A204.1 (cell line): ENCODE data around the gene CACNA1C.

Source experiments
- FAIRE-seq: peaks from 2 replicates; lab custom pipeline; 2012; peaks lifted over from hg19 to GRCh38; lab: Jason Lieb, UNC

The CACNA1C gene

DNA sequence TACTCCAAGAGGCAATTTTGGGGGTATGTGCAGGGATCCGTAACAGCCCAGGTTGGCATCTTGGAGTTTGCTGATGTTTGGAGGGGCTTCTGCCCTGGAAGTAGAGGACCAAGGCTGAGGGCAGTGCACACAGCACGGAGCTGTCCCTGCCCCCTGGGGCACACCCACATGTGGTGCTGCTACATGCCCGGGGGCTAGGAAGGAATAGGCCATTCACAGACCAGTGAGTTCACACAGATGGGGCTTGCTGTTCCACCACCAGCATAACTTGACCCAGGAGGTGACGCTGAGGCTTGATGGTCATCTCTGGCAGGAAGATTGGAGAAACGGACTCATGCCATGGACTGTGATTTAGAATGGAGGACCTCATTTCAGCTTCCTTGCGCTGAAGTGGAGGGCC, 510.9 kb downstream of the CACNA1C start:
- no peak for FAIRE-seq

DNA sequence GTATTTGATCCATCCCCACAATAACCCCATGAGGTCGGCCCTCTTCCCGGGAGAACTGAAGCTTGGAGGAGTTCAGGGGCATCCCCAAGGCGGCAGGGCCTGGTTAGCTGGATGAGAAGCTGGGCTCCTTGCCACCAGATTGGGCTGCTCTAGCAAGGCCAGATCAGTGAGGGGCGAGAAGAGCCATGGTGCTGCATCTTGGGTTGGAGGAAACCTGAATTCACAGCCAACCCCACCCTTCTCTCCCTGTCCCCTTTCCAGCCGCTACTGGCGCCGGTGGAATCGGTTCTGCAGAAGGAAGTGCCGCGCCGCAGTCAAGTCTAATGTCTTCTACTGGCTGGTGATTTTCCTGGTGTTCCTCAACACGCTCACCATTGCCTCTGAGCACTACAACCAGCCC, 513.4 kb downstream of the CACNA1C start:
- no peak for FAIRE-seq

DNA sequence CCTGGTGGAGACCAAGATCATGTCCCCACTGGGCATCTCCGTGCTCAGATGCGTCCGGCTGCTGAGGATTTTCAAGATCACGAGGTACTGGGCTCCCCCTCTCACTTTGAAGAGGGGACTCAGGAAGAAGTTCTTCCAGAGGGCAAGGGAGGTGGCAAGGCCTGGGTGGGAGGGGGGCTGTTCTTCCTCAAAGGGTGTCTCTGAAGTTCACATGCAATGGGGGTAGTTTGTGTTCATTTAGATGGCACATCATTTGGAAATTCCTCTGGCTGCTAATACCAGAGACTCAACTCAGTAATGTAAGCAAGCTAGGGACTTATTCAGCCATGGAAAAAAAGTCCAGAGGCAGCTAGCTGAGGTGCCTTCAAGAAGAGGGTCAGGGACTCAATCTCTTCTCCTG, 514.9 kb downstream of the CACNA1C start:
- FAIRE-seq: no peak

DNA sequence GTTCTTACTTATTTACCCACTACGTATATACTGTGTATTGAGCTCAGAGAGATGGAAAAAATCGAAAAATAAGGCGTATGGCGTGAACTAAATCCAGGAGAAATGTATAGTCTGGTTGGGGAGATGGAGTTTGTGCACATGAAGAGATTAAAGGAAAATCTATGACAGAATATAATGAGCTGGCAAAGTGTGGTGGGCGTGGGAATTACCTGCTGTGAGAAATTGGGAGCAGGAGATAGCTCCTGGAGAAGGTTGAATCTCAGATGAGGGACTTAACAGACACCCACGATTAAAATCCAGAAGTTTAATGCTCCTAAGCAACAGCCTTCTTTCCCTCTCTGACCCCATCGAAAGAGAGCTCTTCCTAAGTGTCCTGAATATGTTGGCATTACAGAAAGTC, 517.8 kb downstream of the CACNA1C start:
- no peak for FAIRE-seq

DNA sequence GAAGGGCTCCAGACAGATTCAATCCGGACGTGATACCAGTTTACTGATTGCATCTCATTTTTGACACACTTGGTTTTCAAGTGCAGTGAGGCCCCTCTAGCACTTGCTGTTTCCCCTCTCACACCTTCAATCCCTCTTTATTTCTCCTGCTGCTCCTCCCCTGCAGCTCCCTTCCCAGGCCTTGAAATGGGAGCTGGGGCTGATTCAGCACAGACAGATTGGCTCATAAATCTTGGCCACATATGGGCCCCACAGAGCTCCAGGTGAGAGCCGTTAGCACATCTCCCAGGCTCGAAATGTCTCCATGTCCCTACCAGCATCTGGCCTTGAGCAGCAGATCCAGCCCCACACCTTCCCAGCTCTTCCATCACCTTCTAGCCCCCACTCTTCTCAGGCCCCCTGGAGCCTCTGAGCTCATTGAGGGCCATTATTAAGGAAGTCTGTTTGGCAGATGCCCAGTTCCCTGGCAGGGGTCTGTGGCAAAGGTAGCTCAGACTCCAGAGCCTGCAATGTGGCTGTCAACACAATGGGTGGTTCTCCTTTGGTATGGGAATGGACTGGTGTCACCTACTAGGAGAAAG, 521.7 kb downstream of the CACNA1C start:
- no peak for FAIRE-seq

- FAIRE-seq: no peak
These were observed 522.5 kb downstream of the CACNA1C start for GRCh38 chr12:2575245-2575644.

- FAIRE-seq: no peak
These were observed 525.4 kb downstream of the CACNA1C start for GRCh38 chr12:2578211-2578610.

DNA sequence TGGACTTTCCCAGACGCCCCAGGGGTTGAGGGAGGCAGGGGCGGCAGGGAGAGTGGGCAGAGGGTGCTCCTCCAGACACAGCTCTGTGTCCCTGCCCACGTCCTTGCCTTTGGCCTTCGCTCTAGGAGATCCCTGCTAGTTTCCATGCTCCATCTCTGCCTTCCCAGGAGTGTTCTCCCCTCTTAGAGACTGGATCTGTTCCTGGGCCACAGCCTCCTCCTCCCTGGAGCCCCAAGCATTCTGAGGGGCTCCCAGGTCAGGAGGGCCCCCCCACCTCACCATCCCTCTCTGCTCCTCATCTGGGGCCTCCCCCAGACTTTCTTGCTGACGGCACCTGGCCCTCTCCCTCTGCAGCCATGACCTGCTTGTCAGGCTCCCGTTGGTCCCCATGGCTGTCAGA, 526.0 kb downstream of the CACNA1C start:
- FAIRE-seq: no peak

- no peak for FAIRE-seq
These were observed 528.0 kb downstream of the CACNA1C start for GRCh38 chr12:2580821-2581220.

DNA sequence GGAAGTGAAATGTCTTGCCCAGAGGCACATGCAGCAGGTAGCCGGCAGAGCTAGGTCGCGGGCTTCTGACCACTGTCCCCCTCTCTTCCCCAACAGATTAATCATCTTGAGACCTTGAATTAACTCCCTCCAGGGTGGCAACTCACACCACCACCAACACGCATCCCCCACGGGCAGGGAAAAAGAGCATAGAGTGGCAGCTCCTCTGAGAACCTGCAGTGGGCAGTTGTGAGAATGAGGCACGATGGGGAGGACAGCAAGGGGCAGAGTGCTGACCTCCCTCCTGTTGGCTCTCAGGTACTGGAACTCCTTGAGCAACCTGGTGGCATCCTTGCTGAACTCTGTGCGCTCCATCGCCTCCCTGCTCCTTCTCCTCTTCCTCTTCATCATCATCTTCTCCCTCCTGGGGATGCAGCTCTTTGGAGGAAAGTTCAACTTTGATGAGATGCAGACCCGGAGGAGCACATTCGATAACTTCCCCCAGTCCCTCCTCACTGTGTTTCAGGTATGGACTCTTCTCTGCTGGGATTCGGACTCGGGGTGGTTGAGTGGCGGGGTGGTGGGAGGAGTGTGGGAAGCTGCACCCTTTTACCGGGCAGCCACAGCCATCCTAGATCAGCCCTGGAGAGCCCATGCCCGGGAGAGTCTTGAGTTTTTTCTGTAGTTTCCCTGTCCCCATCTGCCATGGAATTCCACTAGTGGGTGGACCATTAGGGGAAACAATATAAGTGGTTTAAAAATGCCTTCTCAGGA, 528.7 kb downstream of the CACNA1C start:
- no peak for FAIRE-seq

- FAIRE-seq: no peak
These were observed 529.8 kb downstream of the CACNA1C start for GRCh38 chr12:2582631-2583030.

GRCh38 chr12:2583091-2583497, 530.3 kb downstream of the CACNA1C start:
- no peak for FAIRE-seq

GRCh38 chr12:2583642-2584401, 531.0 kb downstream of the CACNA1C start:
- FAIRE-seq: no peak

GRCh38 chr12:2586156-2587038, 533.6 kb downstream of the CACNA1C start:
- no peak for FAIRE-seq

- no peak for FAIRE-seq
These were observed 535.6 kb downstream of the CACNA1C start for GRCh38 chr12:2588345-2588744.

DNA sequence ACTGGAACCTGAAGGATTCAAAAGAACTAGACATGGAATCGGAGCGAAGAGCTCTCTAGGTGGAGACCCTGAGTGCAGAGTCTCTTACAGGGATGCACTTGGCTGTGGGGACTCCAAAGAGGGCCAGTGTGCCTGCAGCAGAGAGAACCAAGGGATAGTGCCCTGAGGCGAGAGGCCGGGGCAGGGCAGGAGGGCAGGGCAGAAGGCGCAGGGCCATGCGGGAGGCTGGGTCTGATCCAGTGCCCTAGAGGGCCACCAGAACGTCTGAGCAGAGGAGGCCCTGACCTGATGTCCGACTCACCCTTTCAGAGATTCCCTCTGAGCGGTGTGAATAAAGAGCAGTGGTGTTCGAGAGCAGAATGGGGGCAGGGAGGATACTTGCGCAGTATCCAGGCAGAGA, 536.6 kb downstream of the CACNA1C start:
- no peak for FAIRE-seq

- FAIRE-seq: no peak
These were observed 540.3 kb downstream of the CACNA1C start for GRCh38 chr12:2593045-2593444.

- FAIRE-seq: no peak
These were observed 543.7 kb downstream of the CACNA1C start for GRCh38 chr12:2596441-2596840.

DNA sequence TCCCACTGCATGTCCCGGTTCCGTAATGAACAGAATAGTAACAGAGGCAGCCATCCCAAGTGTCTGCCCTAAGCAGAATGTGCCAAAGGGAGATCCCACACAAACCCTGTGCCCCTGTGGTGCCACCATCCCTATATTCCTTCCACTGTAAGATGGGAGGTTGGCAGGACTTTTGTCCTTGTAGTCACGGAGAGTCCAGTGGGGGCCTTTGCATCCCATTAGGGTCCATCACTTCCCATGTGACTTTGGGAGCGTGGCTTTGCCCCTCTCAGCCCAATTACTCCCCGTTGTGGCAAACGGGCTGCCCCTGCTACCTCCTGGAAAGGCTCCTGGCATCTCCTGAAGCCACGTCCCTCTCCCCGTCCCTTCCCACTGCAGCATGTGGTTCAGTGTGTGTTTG, 552.5 kb downstream of the CACNA1C start:
- FAIRE-seq: no peak

GRCh38 chr12:2606186-2606910, 553.6 kb downstream of the CACNA1C start:
- FAIRE-seq: no peak

- no peak for FAIRE-seq
These were observed 555.3 kb downstream of the CACNA1C start for GRCh38 chr12:2607881-2608607.
